Measurements from ENCODE around the gene EPHX1.

DNA sequence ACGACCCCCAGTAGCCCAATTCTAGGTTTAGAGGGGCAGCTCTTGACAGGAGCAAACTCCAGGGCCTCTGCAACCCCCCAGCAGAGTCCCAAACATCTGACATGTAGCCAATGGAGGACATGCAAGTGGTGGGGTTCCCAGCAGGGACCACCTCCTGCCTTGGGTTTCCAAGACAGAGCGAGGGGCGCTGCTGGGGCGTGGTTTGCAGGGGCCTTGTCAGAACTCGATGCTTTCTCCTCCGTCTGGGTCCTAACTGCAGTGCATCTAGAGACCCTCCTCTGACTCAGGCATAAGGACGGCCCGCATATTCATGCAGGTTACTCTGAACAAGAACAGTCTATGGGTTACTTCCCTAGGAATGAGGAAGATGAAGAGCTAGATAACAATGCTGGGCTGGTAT, 17.2 kb downstream of the EPHX1 start:
- TF ChIP-seq EGR1 (IDR thresholded peaks at IDR 0.05; ENCODE audit: low read depth in 2 of 2): no peak
- no peak for TF ChIP-seq TAF1 (conservative IDR thresholded peaks at IDR 0.05)
- no peak for TF ChIP-seq SP1 (IDR thresholded peaks at IDR 0.05)
- TF ChIP-seq, protein P1, sequence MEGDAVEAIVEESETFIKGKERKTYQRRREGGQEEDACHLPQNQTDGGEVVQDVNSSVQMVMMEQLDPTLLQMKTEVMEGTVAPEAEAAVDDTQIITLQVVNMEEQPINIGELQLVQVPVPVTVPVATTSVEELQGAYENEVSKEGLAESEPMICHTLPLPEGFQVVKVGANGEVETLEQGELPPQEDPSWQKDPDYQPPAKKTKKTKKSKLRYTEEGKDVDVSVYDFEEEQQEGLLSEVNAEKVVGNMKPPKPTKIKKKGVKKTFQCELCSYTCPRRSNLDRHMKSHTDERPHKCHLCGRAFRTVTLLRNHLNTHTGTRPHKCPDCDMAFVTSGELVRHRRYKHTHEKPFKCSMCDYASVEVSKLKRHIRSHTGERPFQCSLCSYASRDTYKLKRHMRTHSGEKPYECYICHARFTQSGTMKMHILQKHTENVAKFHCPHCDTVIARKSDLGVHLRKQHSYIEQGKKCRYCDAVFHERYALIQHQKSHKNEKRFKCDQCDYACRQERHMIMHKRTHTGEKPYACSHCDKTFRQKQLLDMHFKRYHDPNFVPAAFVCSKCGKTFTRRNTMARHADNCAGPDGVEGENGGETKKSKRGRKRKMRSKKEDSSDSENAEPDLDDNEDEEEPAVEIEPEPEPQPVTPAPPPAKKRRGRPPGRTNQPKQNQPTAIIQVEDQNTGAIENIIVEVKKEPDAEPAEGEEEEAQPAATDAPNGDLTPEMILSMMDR (IDR thresholded peaks at IDR 0.05; ENCODE audit: low read depth, low read length, missing input control): no peak
- TF ChIP-seq JUND (IDR thresholded peaks at IDR 0.05): no peak
- TF ChIP-seq YY1 (IDR thresholded peaks at IDR 0.05): no peak
- TF ChIP-seq, protein P2, sequence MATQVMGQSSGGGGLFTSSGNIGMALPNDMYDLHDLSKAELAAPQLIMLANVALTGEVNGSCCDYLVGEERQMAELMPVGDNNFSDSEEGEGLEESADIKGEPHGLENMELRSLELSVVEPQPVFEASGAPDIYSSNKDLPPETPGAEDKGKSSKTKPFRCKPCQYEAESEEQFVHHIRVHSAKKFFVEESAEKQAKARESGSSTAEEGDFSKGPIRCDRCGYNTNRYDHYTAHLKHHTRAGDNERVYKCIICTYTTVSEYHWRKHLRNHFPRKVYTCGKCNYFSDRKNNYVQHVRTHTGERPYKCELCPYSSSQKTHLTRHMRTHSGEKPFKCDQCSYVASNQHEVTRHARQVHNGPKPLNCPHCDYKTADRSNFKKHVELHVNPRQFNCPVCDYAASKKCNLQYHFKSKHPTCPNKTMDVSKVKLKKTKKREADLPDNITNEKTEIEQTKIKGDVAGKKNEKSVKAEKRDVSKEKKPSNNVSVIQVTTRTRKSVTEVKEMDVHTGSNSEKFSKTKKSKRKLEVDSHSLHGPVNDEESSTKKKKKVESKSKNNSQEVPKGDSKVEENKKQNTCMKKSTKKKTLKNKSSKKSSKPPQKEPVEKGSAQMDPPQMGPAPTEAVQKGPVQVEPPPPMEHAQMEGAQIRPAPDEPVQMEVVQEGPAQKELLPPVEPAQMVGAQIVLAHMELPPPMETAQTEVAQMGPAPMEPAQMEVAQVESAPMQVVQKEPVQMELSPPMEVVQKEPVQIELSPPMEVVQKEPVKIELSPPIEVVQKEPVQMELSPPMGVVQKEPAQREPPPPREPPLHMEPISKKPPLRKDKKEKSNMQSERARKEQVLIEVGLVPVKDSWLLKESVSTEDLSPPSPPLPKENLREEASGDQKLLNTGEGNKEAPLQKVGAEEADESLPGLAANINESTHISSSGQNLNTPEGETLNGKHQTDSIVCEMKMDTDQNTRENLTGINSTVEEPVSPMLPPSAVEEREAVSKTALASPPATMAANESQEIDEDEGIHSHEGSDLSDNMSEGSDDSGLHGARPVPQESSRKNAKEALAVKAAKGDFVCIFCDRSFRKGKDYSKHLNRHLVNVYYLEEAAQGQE (IDR thresholded peaks at IDR 0.05): no peak
- TF ChIP-seq, protein P3, sequence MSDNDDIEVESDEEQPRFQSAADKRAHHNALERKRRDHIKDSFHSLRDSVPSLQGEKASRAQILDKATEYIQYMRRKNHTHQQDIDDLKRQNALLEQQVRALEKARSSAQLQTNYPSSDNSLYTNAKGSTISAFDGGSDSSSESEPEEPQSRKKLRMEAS (IDR thresholded peaks at IDR 0.05): no peak
- TF ChIP-seq, protein P4, sequence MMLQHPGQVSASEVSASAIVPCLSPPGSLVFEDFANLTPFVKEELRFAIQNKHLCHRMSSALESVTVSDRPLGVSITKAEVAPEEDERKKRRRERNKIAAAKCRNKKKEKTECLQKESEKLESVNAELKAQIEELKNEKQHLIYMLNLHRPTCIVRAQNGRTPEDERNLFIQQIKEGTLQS (IDR thresholded peaks at IDR 0.05): no peak

All from liver (tissue), 3 donors.